ENCODE results near the gene NLGN3. TPM values are rescaled to one million over a fixed set of nuclear protein-coding genes. Genes with fewer than 3 reads are reported as not detected.

The NLGN3 gene
- polyA plus RNA-seq, 3 donors: 0.05 to 0.80 TPM; not detected in 1

- peak in 2 of 3 donors; percentile 18 to 35 for DNase-seq
- WGBS (ENCODE audit: insufficient coverage): 57% methylated on average over 8 of the region's 28 CpGs
- H3K9ac ChIP-seq (ENCODE audit: insufficient read depth, low read length, poor library complexity, severe bottlenecking): no peak overlapping the region
- peaks cover 3 to 17% of the 10 kb centered on the region in 2 donors for H3K36me3 Mint-ChIP-seq
- peaks cover 34% of the 10 kb centered on the region for H3K4me1 Mint-ChIP-seq
- H3K4me2 ChIP-seq (replicated peaks; ENCODE audit: extremely low read depth, low read length, poor library complexity, severe bottlenecking): no peak overlapping the region
- no peak overlapping the region for H3K27ac ChIP-seq (ENCODE audit: low read depth in 1 of 2, low read length in 2 of 2)
- peaks cover 0 to 11% (median 0%) of the 10 kb centered on the region in 3 donors for H3K27me3 Mint-ChIP-seq (ENCODE audit: low read depth in 3 of 3)
- peaks cover 17 to 29% of the 10 kb centered on the region in 2 donors for H3K4me1 ChIP-seq (ENCODE audit: control insufficient read depth in 1 of 2, insufficient read depth in 2 of 2, low read length in 2 of 2)
- no peaks in the 10 kb centered on the region for H3K9me3 ChIP-seq (replicated peaks in 1 of 2; ENCODE audit: control insufficient read depth in 1 of 2, insufficient read depth in 1 of 2, low read length in 2 of 2)
- no peak overlapping the region for H2AFZ ChIP-seq (ENCODE audit: insufficient read depth, low read depth, low read length, poor library complexity, severe bottlenecking)
- no peak for TF ChIP-seq CTCF (IDR thresholded peaks at IDR 0.05)
- peaks cover 0 to 4% of the 10 kb centered on the region in 2 donors for H3K36me3 ChIP-seq (replicated peaks in 1 of 2; ENCODE audit: control insufficient read depth in 1 of 2, insufficient read depth in 2 of 2, low read length in 2 of 2)
- H3K79me2 ChIP-seq (ENCODE audit: insufficient read depth, low read length): no peaks in the 10 kb centered on the region
- H4K20me1 ChIP-seq (ENCODE audit: insufficient read depth, low read length): no peaks in the 10 kb centered on the region
- H3K4me3 Mint-ChIP-seq: no peak overlapping the region
- H3K27me3 ChIP-seq (ENCODE audit: control insufficient read depth in 2 of 2, insufficient read depth in 2 of 2, low read length in 2 of 2): no peaks in the 10 kb centered on the region
- peak overlapping the region in 3 of 7 donors; percentile 18 to 79 (median 19) for H3K27ac Mint-ChIP-seq
- peaks cover 0 to 5% (median 0%) of the 10 kb centered on the region in 7 donors for H3K9me3 Mint-ChIP-seq
- intact Hi-C loops (cut with micrococcal nuclease): no loop called here
- H3K4me3 ChIP-seq (replicated peaks in 1 of 3; ENCODE audit: low read depth in 2 of 3, low read length in 3 of 3): no peak overlapping the region
Observed at GRCh38 chrX:71147496-71148277, 3.0 kb downstream of the NLGN3 start.

GRCh38 chrX:71148278-71148663, 3.6 kb downstream of the NLGN3 start:
- H3K9me3 Mint-ChIP-seq: peaks cover 0 to 2% (median 0%) of the 10 kb centered on the region in 7 donors
- H3K4me1 Mint-ChIP-seq: peaks cover 33% of the 10 kb centered on the region

More at GRCh38 chrX:71148278-71148663, 3.6 kb downstream of the NLGN3 start:
- Histone ChIP-seq H3K27ac (ENCODE audit: low read depth in 1 of 2, low read length in 2 of 2) (no peak overlapping the region), H3K4me2 (replicated peaks; ENCODE audit: extremely low read depth, low read length, poor library complexity, severe bottlenecking) (no peak overlapping the region), H3K4me3 (replicated peaks in 1 of 3; ENCODE audit: low read depth in 2 of 3, low read length in 3 of 3) (no peak overlapping the region), H4K20me1 (ENCODE audit: insufficient read depth, low read length) (no peaks in the 10 kb centered on the region), H2AFZ (ENCODE audit: insufficient read depth, low read depth, low read length, poor library complexity, severe bottlenecking) (no peak overlapping the region), H3K4me1 (ENCODE audit: control insufficient read depth in 1 of 2, insufficient read depth in 2 of 2, low read length in 2 of 2) (peaks cover 17 to 28% of the 10 kb centered on the region in 2 donors), H3K79me2 (ENCODE audit: insufficient read depth, low read length) (no peaks in the 10 kb centered on the region), H3K9me3 (replicated peaks in 1 of 2; ENCODE audit: control insufficient read depth in 1 of 2, insufficient read depth in 1 of 2, low read length in 2 of 2) (no peaks in the 10 kb centered on the region), H3K27me3 (ENCODE audit: control insufficient read depth in 2 of 2, insufficient read depth in 2 of 2, low read length in 2 of 2) (no peaks in the 10 kb centered on the region), H3K36me3 (replicated peaks in 1 of 2; ENCODE audit: control insufficient read depth in 1 of 2, insufficient read depth in 2 of 2, low read length in 2 of 2) (peaks cover 1 to 3% of the 10 kb centered on the region in 2 donors), H3K9ac (ENCODE audit: insufficient read depth, low read length, poor library complexity, severe bottlenecking) (no peak overlapping the region)
- Mint-ChIP-seq H3K36me3 (peaks cover 6 to 18% of the 10 kb centered on the region in 2 donors), H3K27ac (peak overlapping the region in 2 of 7 donors; percentile 19 to 32), H3K27me3 (ENCODE audit: low read depth in 3 of 3) (peaks cover 0 to 11% (median under 1%) of the 10 kb centered on the region in 3 donors), H3K4me3 (no peak overlapping the region)
- DNase-seq: no peak
- TF ChIP-seq CTCF (IDR thresholded peaks at IDR 0.05): no peak
- intact Hi-C loops (cut with micrococcal nuclease): no loop called here
- WGBS (ENCODE audit: insufficient coverage): no CpG with 5 or more reads among the region's 8 CpGs
